Testis (tissue), 3 donors: ENCODE data around the gene GARNL3. TPM values are rescaled to one million over a fixed set of nuclear protein-coding genes. Genes with fewer than 3 reads are reported as not detected.
A peak's percentile ranks its signal among the peaks of the same experiment; 100 is the strongest.

Source experiments
- DNase-seq: peaks from one replicate; pipeline ENCODE4 v3.0.0-alpha.2; 2019
- H3K27ac ChIP-seq, 2 donors: fragments of 200-600 bp; sonication (generic); one replicate each; pipeline ENCODE4 v1.5.1; 2019
- H3K27me3 ChIP-seq: fragments of 200-600 bp; sonication (generic); one replicate; pipeline ENCODE4 v1.5.1; 2019
- H3K36me3 ChIP-seq: fragments of 200-600 bp; sonication (generic); one replicate; pipeline ENCODE4 v1.5.1; 2017; ENCODE audit warnings: low read depth; ENCODE audit errors: missing control alignments
- H3K4me1 ChIP-seq: fragments of 200-600 bp; sonication (generic); one replicate; pipeline ENCODE4 v1.5.1; 2019
- H3K4me3 ChIP-seq, 2 donors: fragments of 200-600 bp; sonication (generic); one replicate each; pipeline ENCODE4 v1.5.1; 2017 to 2019
- H3K9me3 ChIP-seq: fragments of 200-600 bp; sonication (generic); one replicate; pipeline ENCODE4 v1.5.1; 2017
- CTCF ChIP-seq, 3 experiments: fragments of 450-650 bp in 2 of 3; fragments of 200-600 bp in 1 of 3; sonication (generic) in 1 of 3; IDR thresholded peaks; one replicate each; pipeline ENCODE4 v1.5.1; 2016 to 2019; ENCODE audit warnings: antibody characterized with exemption in 3 of 3, mild to moderate bottlenecking in 2 of 3, moderate library complexity in 1 of 3
- POLR2A ChIP-seq: fragments of 450-650 bp; IDR thresholded peaks from one replicate; pipeline ENCODE4 v1.6.1; 2017; ENCODE audit warnings: antibody characterized with exemption, mild to moderate bottlenecking, moderate library complexity
- WGBS, 2 donors: methylation state at CpG; one replicate each; pipeline ENCODE4 v1.1.5; 2018; 5-methylcytosine and 5-hydroxymethylcytosine counted together
- intact Hi-C: fragments of 100-400 bp; cut with DNase I; formaldehyde crosslinking; loops from one replicate; pipeline ENCODE4 v1.15.1; 2023; ENCODE audit warnings: low total_unique reads
- polyA plus RNA-seq: library from polyadenylated mRNA; stranded (reverse); fragments of 350-450 nt; fragmentation: Illumina TruSeq; extraction: RNeasy Lipid Tissue Mini Kit (QIAGEN cat#74804); gene quantifications from one replicate; pipeline ENCODE4 v1.2.3, GENCODE V29; 2014; ENCODE audit warnings: low read depth, low replicate concordance; ENCODE audit not compliant: insufficient read depth
- total RNA-seq, 2 donors: library from RNA; depleted of rRNA; stranded (reverse); fragments of >200 nt; gene quantifications; one replicate each; pipeline ENCODE4 v1.2.3, GENCODE V29; 2016

GARNL3 gene
- total and polyA plus RNA-seq, 3 donors from 2014 or later, result 12.9 to 42.8 (median 25.9) TPM

- Histone ChIP-seq H3K27me3 (no peaks in the 10 kb centered on the region), H3K9me3 (no peaks in the 10 kb centered on the region), H3K36me3 (no peaks in the 10 kb centered on the region), H3K4me3 (peak overlapping the region; percentile 64 to 70), H3K27ac (peak overlapping the region; percentile 75 to 81), H3K4me1 (peaks cover 9% of the 10 kb centered on the region)
- WGBS, 2 donors, result 10 to 20% methylated on average over 8 of the region's 8 CpGs
- DNase-seq, result no peak
- intact Hi-C loops, result no loop called here
- TF ChIP-seq POLR2A (no peak), CTCF (IDR thresholded peaks at IDR 0.05) (no peak)
Measured at GRCh38 chr9:127223810-127224177, 40.8 kb upstream of the GARNL3 start.

GRCh38 chr9:127224178-127224882 lies 40.2 kb upstream of the GARNL3 start:
- TF ChIP-seq POLR2A (no peak), CTCF (IDR thresholded peaks at IDR 0.05) (no peak)
- intact Hi-C loops, result no loop called here
- H3K36me3 ChIP-seq, result no peaks in the 10 kb centered on the region
- H3K27ac ChIP-seq, result peak overlapping the region; percentile 75 to 81
- no peaks in the 10 kb centered on the region for H3K27me3 ChIP-seq
- DNase-seq, result peak; percentile 92
- peak overlapping the region; percentile 64 to 70 for H3K4me3 ChIP-seq
- H3K9me3 ChIP-seq, result no peaks in the 10 kb centered on the region
- 0 to 1% methylated on average over 23 to 56 of the region's 56 CpGs for WGBS, 2 donors
- H3K4me1 ChIP-seq, result peaks cover 9% of the 10 kb centered on the region

- H3K9me3 ChIP-seq, result no peaks in the 10 kb centered on the region
- peak; percentile 99 for DNase-seq
- H3K27ac ChIP-seq, result peak overlapping the region; percentile 75 to 81
- intact Hi-C loops, result no loop called here
- peaks cover 9% of the 10 kb centered on the region for H3K4me1 ChIP-seq
- H3K4me3 ChIP-seq, result peak overlapping the region; percentile 70 to 78
- TF ChIP-seq POLR2A (no peak), CTCF (IDR thresholded peaks at IDR 0.05) (no peak)
- no peaks in the 10 kb centered on the region for H3K36me3 ChIP-seq
- no peaks in the 10 kb centered on the region for H3K27me3 ChIP-seq
- 3% methylated on average over 77 of the region's 106 CpGs; no CpG with 5 or more reads in 1 of the 2 donors for WGBS, 2 donors
Measured at GRCh38 chr9:127224883-127225739, 39.5 kb upstream of the GARNL3 start.

- no peak for DNase-seq
- Histone ChIP-seq H3K27ac (no peak overlapping the region), H3K4me1 (peaks cover 9% of the 10 kb centered on the region), H3K9me3 (no peaks in the 10 kb centered on the region), H3K27me3 (no peaks in the 10 kb centered on the region), H3K4me3 (peak overlapping the region; percentile 70 to 78), H3K36me3 (no peaks in the 10 kb centered on the region)
- TF ChIP-seq POLR2A (no peak), CTCF (IDR thresholded peaks at IDR 0.05) (no peak)
- intact Hi-C loops, result no loop called here
- 25 to 40% methylated on average over 19 to 39 of the region's 42 CpGs for WGBS, 2 donors
Measured at GRCh38 chr9:127225801-127226625, 38.6 kb upstream of the GARNL3 start.
